SH-SY5Y (cell line): ENCODE results near the gene SLC7A10.

ENCODE experiments used
- GATA2 ChIP-seq: IDR thresholded peaks from 2 replicates; pipeline ENCODE4 v1.6.1; 2011; ENCODE audit warnings: mild to moderate bottlenecking, low read depth, low read length
- GATA3 ChIP-seq: IDR thresholded peaks from 2 replicates; pipeline ENCODE4 v1.6.1; 2011; ENCODE audit warnings: low read depth, mild to moderate bottlenecking, low read length, moderate library complexity

- TF ChIP-seq GATA3 = no peak
- no peak for TF ChIP-seq GATA2
Observed at GRCh38 chr19:33194886-33195644, 30.6 kb downstream of the SLC7A10 start.
